Fibroblast of mammary gland (primary cell): ENCODE data around the gene ELF1.
"Not testable (repeated sequence)": the region's sequence is repeated elsewhere in the genome, so short reads cannot be mapped to it uniquely, and the experiment has no call there.

Source experiments
- DNase-seq: peaks from one replicate; pipeline ENCODE4 v3.0.0-alpha.2; 2010; ENCODE audit warnings: low read depth
- H3K4me3 ChIP-seq: 2 replicates; pipeline ENCODE4 v1.5.1; 2011; ENCODE audit warnings: low read depth, mild to moderate bottlenecking, low read length, moderate library complexity; ENCODE audit not compliant: control insufficient read depth
- TF ChIP-seq, protein P1 (sequence below): conservative IDR thresholded peaks from 2 replicates; pipeline ENCODE4 v1.5.1; 2011; ENCODE audit warnings: low read depth, low read length, inconsistent platforms; ENCODE audit not compliant: control insufficient read depth, insufficient read depth

The ELF1 gene

DNA sequence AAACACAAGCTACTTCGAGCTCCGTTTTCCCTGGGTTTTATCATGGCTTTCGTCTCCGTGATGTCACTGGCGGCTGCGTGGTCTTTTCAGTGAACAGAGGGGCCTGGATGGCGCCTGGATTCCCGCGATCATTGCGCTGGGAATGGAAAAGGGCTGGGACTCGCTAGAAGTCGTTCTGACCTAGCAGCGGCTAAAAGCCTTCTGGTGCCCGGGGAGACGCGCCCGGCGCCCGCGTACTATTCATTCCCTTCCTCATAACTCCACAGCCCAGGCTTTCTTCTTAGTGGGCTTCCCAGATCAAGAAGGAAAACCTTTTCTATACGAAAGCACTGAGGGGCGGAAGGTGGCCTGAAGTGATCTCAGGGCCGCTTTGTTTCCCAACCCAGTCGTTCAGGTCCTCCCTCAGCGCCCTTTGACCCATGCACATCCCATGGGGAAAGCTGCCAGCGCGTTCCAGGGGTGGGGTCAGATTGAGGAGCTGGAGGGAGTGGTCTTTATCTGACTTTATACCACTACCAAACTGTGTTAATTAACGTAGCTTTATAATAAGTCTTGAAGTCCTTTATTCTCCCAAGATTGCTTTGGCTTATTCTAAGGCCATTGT lies 96.6 kb downstream of the ELF1 start:
- TF ChIP-seq, protein P1, sequence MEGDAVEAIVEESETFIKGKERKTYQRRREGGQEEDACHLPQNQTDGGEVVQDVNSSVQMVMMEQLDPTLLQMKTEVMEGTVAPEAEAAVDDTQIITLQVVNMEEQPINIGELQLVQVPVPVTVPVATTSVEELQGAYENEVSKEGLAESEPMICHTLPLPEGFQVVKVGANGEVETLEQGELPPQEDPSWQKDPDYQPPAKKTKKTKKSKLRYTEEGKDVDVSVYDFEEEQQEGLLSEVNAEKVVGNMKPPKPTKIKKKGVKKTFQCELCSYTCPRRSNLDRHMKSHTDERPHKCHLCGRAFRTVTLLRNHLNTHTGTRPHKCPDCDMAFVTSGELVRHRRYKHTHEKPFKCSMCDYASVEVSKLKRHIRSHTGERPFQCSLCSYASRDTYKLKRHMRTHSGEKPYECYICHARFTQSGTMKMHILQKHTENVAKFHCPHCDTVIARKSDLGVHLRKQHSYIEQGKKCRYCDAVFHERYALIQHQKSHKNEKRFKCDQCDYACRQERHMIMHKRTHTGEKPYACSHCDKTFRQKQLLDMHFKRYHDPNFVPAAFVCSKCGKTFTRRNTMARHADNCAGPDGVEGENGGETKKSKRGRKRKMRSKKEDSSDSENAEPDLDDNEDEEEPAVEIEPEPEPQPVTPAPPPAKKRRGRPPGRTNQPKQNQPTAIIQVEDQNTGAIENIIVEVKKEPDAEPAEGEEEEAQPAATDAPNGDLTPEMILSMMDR: no peak
- DNase-seq: no peak
- H3K4me3 ChIP-seq: no peak overlapping the region

- TF ChIP-seq, protein P1: no peak
- DNase-seq: peak; percentile 58
- H3K4me3 ChIP-seq: peak overlapping the region; percentile 74
These were observed 98.3 kb downstream of the ELF1 start for GRCh38 chr13:40920826-40921225.

DNA sequence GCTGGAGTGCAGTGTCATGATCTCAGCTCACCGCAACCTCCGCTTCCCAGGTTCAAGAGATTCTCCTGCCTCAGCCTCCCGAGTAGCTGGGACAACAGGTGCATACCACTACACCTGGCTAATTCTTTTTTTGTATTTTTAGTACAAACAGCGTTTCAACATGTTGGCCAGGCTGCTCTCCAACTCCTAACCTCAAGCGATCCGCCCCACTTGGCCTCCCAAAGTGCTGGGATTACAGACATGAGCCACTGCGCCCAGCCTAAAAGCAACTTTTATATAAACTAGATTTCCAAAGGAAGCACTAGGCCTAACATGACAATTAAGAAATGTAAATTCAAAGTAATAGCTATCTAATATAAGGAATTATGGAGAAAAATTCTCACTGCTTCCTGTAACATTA lies 99.2 kb downstream of the ELF1 start:
- not testable (repeated sequence) for H3K4me3 ChIP-seq, DNase-seq

- TF ChIP-seq, protein P1: no peak
- H3K4me3 ChIP-seq: no peak overlapping the region
- DNase-seq: peak; percentile 78
These were observed 102.7 kb downstream of the ELF1 start for GRCh38 chr13:40916207-40916998.

GRCh38 chr13:40914863-40915262 lies 104.3 kb downstream of the ELF1 start:
- DNase-seq, H3K4me3 ChIP-seq: not testable (repeated sequence)

DNA sequence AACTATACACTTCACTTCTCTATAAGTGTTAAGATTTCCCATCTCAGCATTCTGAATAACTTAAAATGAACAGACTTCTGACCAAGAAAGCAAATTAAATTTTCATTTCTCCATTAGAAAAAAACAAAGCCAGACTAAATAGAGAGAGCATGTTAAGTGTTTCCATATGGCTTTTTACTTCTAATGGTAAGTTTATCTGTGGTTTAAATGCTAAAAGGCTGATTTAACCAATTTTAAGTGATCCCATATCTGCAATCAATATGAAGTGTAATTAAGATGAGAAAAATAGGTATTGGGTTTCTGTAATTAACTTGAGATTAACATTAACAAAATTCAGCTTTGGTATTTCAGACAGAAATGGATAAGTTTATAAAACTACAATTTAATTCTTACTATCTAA lies 107.8 kb downstream of the ELF1 start:
- no peak overlapping the region for H3K4me3 ChIP-seq
- DNase-seq: no peak
- TF ChIP-seq, protein P1: no peak

DNA sequence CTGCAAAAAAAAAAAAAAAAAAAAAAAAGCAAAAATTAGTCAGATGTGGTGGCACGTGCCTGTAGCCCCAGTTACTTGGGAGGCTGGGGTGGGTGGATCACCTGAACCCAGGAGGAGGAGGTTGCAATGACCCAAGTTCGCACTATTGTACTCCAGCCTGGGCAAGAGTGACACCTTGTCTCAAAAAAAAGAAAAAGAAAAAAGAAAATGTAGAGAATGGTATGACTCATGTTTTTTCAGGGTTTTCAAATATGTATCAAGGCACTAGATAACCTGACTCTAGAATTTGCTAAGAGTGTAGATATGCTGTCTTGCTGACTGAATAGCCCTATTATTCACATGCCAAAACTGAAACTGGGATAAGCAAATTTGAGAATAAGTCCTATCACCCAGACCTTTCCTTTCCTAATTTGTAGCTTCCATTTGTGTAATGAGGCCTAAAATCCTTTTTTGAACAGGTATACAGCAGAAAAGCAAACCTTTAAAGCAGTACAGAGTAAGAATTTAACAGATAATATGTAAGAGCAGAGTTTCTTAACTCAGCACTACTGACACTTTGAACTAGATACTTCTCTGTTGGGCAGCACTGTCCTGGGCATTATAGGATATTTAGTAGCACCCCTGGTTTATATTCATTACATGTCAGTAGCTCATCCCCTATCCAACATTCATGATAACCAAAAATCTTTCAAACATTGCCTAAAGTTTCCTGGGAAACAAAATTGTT lies 108.6 kb downstream of the ELF1 start:
- DNase-seq: peak; percentile 17
- TF ChIP-seq, protein P1: no peak
- H3K4me3 ChIP-seq: no peak overlapping the region

- DNase-seq, H3K4me3 ChIP-seq: not testable (repeated sequence)
These were observed 109.4 kb downstream of the ELF1 start for GRCh38 chr13:40909541-40910200.
